B cell (primary cell): ENCODE data around the gene MAFG.

Experiments
- CTCF ChIP-seq: fragments of 200-600 bp; IDR thresholded peaks from one replicate; pipeline ENCODE4 v1.8.0; 2022; ENCODE audit warnings: antibody characterized with exemption, mild to moderate bottlenecking
- EZH2 ChIP-seq: IDR thresholded peaks from 2 replicates; pipeline ENCODE4 v1.6.1; 2012; ENCODE audit warnings: borderline replicate concordance, low read depth, mild to moderate bottlenecking, moderate library complexity, low read length; ENCODE audit not compliant: insufficient read depth, poor library complexity, severe bottlenecking

- TF ChIP-seq CTCF: no peak
- no peak for TF ChIP-seq EZH2
Observed at GRCh38 chr17:81884520-81884919, 43.0 kb downstream of the MAFG start.
